GM21786 (cell line): Measurements from ENCODE around the gene SMPD1.

Source experiments
- ATAC-seq: cut with Tn5 transposase; IDR thresholded peaks from one replicate; pipeline ENCODE4 v1.9.1; 2021; ENCODE audit not compliant: unreplicated experiment

Gene SMPD1

GRCh38 chr11:6410695-6411430 lies 20.6 kb downstream of the SMPD1 start:
- no peak for ATAC-seq

- no peak for ATAC-seq
Observed at GRCh38 chr11:6411594-6412031, 21.3 kb downstream of the SMPD1 start.

GRCh38 chr11:6413791-6414201 lies 23.5 kb downstream of the SMPD1 start:
- no peak for ATAC-seq

- ATAC-seq, result peak; percentile 44
Observed at GRCh38 chr11:6414874-6415328, 24.6 kb downstream of the SMPD1 start.

GRCh38 chr11:6415797-6416196 lies 25.5 kb downstream of the SMPD1 start:
- no peak for ATAC-seq

- ATAC-seq, result no peak
Observed at GRCh38 chr11:6417907-6418556, 27.8 kb downstream of the SMPD1 start.

- no peak for ATAC-seq
Observed at GRCh38 chr11:6418557-6419008, 28.3 kb downstream of the SMPD1 start.

GRCh38 chr11:6419009-6419631 lies 28.8 kb downstream of the SMPD1 start, which contains the start of gene APBB1:
Gene APBB1 (minus strand): TSS chr11:6419094. CDS start chr11:6411347, 7,747 bp downstream.
- peak; percentile 44 for ATAC-seq

GRCh38 chr11:6420677-6421076 lies 30.4 kb downstream of the SMPD1 start:
- ATAC-seq, result no peak

GRCh38 chr11:6427516-6427915 lies 37.2 kb downstream of the SMPD1 start:
- ATAC-seq, result no peak

- no peak for ATAC-seq
Observed at GRCh38 chr11:6431861-6432260, 41.6 kb downstream of the SMPD1 start.

- no peak for ATAC-seq
Observed at GRCh38 chr11:6433998-6434660, 43.9 kb downstream of the SMPD1 start.

- ATAC-seq, result no peak
Observed at GRCh38 chr11:6437423-6437822, 47.1 kb downstream of the SMPD1 start.

GRCh38 chr11:6437993-6438392 lies 47.7 kb downstream of the SMPD1 start:
- no peak for ATAC-seq

- ATAC-seq, result no peak
Observed at GRCh38 chr11:6438979-6439571, 48.8 kb downstream of the SMPD1 start.

- no peak for ATAC-seq
Observed at GRCh38 chr11:6440906-6441358, 50.7 kb downstream of the SMPD1 start, which contains the start of gene HPX. Gene HPX (minus strand): TSS chr11:6440987. CDS start chr11:6440963, 24 bp downstream.

GRCh38 chr11:6442441-6442840 lies 52.2 kb downstream of the SMPD1 start:
- ATAC-seq, result no peak

- peak; percentile 63 for ATAC-seq
Observed at GRCh38 chr11:6443269-6444003, 53.2 kb downstream of the SMPD1 start.
